Measurements from ENCODE around the gene TTC16.

DNA sequence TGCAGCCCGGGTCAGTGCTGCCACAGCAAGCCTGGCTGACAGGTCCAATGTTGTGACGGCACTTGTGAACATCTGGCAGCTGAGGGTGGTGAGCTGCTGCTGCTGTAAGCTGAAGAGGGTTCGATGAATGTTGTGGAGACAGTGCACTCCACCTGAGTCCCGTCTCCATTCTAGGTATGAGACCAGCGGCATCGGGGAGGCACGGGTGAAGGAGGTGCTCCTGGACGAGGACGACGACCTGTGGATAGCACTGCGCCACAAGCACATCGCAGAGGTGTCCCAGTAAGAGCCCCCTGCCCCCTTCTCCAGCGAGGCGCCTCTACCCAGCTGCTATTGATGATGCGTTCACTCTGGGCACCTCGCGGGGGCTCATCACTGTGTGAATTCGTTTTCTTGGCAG, 48.0 kb upstream of the TTC16 start:
- TF ChIP-seq, protein P1, sequence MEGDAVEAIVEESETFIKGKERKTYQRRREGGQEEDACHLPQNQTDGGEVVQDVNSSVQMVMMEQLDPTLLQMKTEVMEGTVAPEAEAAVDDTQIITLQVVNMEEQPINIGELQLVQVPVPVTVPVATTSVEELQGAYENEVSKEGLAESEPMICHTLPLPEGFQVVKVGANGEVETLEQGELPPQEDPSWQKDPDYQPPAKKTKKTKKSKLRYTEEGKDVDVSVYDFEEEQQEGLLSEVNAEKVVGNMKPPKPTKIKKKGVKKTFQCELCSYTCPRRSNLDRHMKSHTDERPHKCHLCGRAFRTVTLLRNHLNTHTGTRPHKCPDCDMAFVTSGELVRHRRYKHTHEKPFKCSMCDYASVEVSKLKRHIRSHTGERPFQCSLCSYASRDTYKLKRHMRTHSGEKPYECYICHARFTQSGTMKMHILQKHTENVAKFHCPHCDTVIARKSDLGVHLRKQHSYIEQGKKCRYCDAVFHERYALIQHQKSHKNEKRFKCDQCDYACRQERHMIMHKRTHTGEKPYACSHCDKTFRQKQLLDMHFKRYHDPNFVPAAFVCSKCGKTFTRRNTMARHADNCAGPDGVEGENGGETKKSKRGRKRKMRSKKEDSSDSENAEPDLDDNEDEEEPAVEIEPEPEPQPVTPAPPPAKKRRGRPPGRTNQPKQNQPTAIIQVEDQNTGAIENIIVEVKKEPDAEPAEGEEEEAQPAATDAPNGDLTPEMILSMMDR (IDR thresholded peaks at IDR 0.05): no peak
- TF ChIP-seq POLR2A (IDR thresholded peaks at IDR 0.05): no peak

All from gastroesophageal sphincter (tissue), 3 donors.